Mesenchymal stem cell (in vitro differentiated cells and primary cell): ENCODE data around the gene ZBTB39.
"Not testable (repeated sequence)": the region's sequence is repeated elsewhere in the genome, so short reads cannot be mapped to it uniquely, and the experiment has no call there.

Source experiments
- DNase-seq: peaks from one replicate; pipeline ENCODE4 v3.0.0-alpha.2; 2013
- H2AFZ ChIP-seq: one replicate; pipeline ENCODE4 v1.6.1; 2013; ENCODE audit warnings: low read depth, mild to moderate bottlenecking, control low read depth, inconsistent platforms, low read length, moderate library complexity
- H2AK5ac ChIP-seq: 2 replicates; pipeline ENCODE4 v1.6.1; 2013; ENCODE audit warnings: low read length, moderate library complexity, mild to moderate bottlenecking, inconsistent platforms; ENCODE audit not compliant: severe bottlenecking
- H2BK120ac ChIP-seq: one replicate; pipeline ENCODE4 v1.6.1; 2013; ENCODE audit warnings: low read depth, mild to moderate bottlenecking, inconsistent platforms, low read length, moderate library complexity
- H2BK12ac ChIP-seq, 2 experiments: one replicate each; pipeline ENCODE4 v1.6.1; 2013; ENCODE audit warnings: inconsistent platforms in 2 of 2, low read length in 2 of 2, mild to moderate bottlenecking in 2 of 2, moderate library complexity in 2 of 2, control low read depth in 1 of 2
- H2BK15ac ChIP-seq: one replicate; pipeline ENCODE4 v1.6.1; 2013; ENCODE audit warnings: mild to moderate bottlenecking, low read depth, inconsistent platforms; ENCODE audit not compliant: poor library complexity, severe bottlenecking
- H2BK5ac ChIP-seq: 2 replicates; pipeline ENCODE4 v1.6.1; 2013; ENCODE audit warnings: low read depth, mild to moderate bottlenecking, low read length, control low read depth, inconsistent platforms; ENCODE audit not compliant: poor library complexity, severe bottlenecking
- H3K14ac ChIP-seq, 2 experiments: one replicate each; pipeline ENCODE4 v1.6.1; 2013; ENCODE audit warnings: inconsistent platforms in 2 of 2, low read length in 2 of 2, control low read depth in 1 of 2, mild to moderate bottlenecking in 1 of 2, moderate library complexity in 1 of 2
- H3K18ac ChIP-seq, 2 experiments: one replicate each; pipeline ENCODE4 v1.6.1; 2013; ENCODE audit warnings: inconsistent platforms in 2 of 2, low read length in 2 of 2, control low read depth in 1 of 2, low read depth in 1 of 2, mild to moderate bottlenecking in 1 of 2
- H3K23ac ChIP-seq, 2 experiments: one replicate each; pipeline ENCODE4 v1.6.1; 2013; ENCODE audit warnings: inconsistent platforms in 2 of 2, low read length in 2 of 2, mild to moderate bottlenecking in 2 of 2, moderate library complexity in 2 of 2, control low read depth in 1 of 2
- H3K27ac ChIP-seq: 2 replicates; pipeline ENCODE4 v1.5.1; 2013; ENCODE audit warnings: mild to moderate bottlenecking, moderate library complexity, low read length, control low read depth, inconsistent platforms; ENCODE audit not compliant: poor library complexity, severe bottlenecking
- H3K27me3 ChIP-seq, 2 experiments: 2 replicates each; pipeline versions ENCODE4 v1.6.1 to v1.7.0; 2013; ENCODE audit warnings: low read length in 2 of 2, mild to moderate bottlenecking in 2 of 2, moderate library complexity in 2 of 2, control low read depth in 1 of 2, inconsistent platforms in 1 of 2; ENCODE audit not compliant: control insufficient read depth in 1 of 2, insufficient read depth in 1 of 2
- H3K36me3 ChIP-seq, 2 experiments: 2 replicates each; pipeline versions ENCODE4 v1.6.1 to v1.7.0; 2013; ENCODE audit warnings: low read length in 2 of 2, control low read depth in 1 of 2, inconsistent platforms in 1 of 2, low read depth in 1 of 2, mild to moderate bottlenecking in 1 of 2; ENCODE audit not compliant: insufficient read depth in 2 of 2, control insufficient read depth in 1 of 2
- H3K4ac ChIP-seq, 2 experiments: one replicate each; pipeline ENCODE4 v1.6.1; 2013; ENCODE audit warnings: inconsistent platforms in 2 of 2, low read length in 2 of 2, mild to moderate bottlenecking in 2 of 2, moderate library complexity in 2 of 2, control low read depth in 1 of 2, low read depth in 1 of 2
- H3K4me1 ChIP-seq: 2 replicates; pipeline ENCODE4 v1.6.1; 2013; ENCODE audit warnings: low read depth, low read length, control low read depth; ENCODE audit not compliant: control insufficient read depth, insufficient read depth
- H3K4me2 ChIP-seq: 2 replicates; pipeline ENCODE4 v1.6.1; 2013; ENCODE audit warnings: low read length, mild to moderate bottlenecking, inconsistent platforms; ENCODE audit not compliant: poor library complexity, severe bottlenecking
- H3K4me3 ChIP-seq, 2 experiments: 2 replicates each; pipeline versions ENCODE4 v1.5.1 to v1.7.0; 2013; ENCODE audit warnings: low read length in 2 of 2, mild to moderate bottlenecking in 2 of 2, control low read depth in 1 of 2, low read depth in 1 of 2; ENCODE audit not compliant: insufficient read depth in 1 of 2
- H3K79me1 ChIP-seq: replicated peaks from 2 replicates; pipeline ENCODE4 v1.6.1; 2013; ENCODE audit warnings: mild to moderate bottlenecking, control low read depth, low read length, inconsistent platforms; ENCODE audit not compliant: poor library complexity, severe bottlenecking
- H3K9ac ChIP-seq: 2 replicates; pipeline ENCODE4 v1.7.0; 2013; ENCODE audit warnings: mild to moderate bottlenecking, low read length, moderate library complexity
- H3K9me3 ChIP-seq: 2 replicates; pipeline ENCODE4 v1.7.0; 2013; ENCODE audit warnings: mild to moderate bottlenecking, low read length; ENCODE audit not compliant: control insufficient read depth
- H4K8ac ChIP-seq: one replicate; pipeline ENCODE4 v1.6.1; 2013; ENCODE audit warnings: inconsistent platforms, mild to moderate bottlenecking, low read length, moderate library complexity
- H4K91ac ChIP-seq: one replicate; pipeline ENCODE4 v1.6.1; 2013; ENCODE audit warnings: mild to moderate bottlenecking, low read length, inconsistent platforms
- whole genome bisulfite sequencing: methylation state at CpG from one replicate; pipeline ENCODE4 v1.1.7; 2013; ENCODE audit warnings: mixed read lengths; 5-methylcytosine and 5-hydroxymethylcytosine counted together

The ZBTB39 gene

GRCh38 chr12:57025196-57025595, 18.9 kb upstream of the ZBTB39 start:
- DNase-seq, result no peak

GRCh38 chr12:57022324-57022723, 16.0 kb upstream of the ZBTB39 start:
- not testable (repeated sequence) for H4K8ac ChIP-seq, H3K18ac ChIP-seq, H3K23ac ChIP-seq, H3K4me3 ChIP-seq, H3K9me3 ChIP-seq, H3K79me1 ChIP-seq, H3K9ac ChIP-seq, H3K36me3 ChIP-seq, H3K4me1 ChIP-seq, H2AFZ ChIP-seq, H2BK15ac ChIP-seq, H2AK5ac ChIP-seq, H4K91ac ChIP-seq, H2BK120ac ChIP-seq, H3K4me2 ChIP-seq, H2BK12ac ChIP-seq, H2BK5ac ChIP-seq, H3K14ac ChIP-seq, H3K27ac ChIP-seq, H3K4ac ChIP-seq
- WGBS, result 84% methylated on average over 5 of the region's 5 CpGs
- DNase-seq, result peak; percentile 64
- peaks cover 27 to 33% of the 10 kb centered on the region in 2 experiments for H3K27me3 ChIP-seq

More at GRCh38 chr12:57025196-57025595, 18.9 kb upstream of the ZBTB39 start:
- Histone ChIP-seq H3K79me1 (no peaks in the 10 kb centered on the region), H3K4ac (no peak overlapping the region), H3K36me3 (no peaks in the 10 kb centered on the region), H3K9ac (no peak overlapping the region), H2BK5ac (no peak overlapping the region), H4K91ac (no peak overlapping the region), H3K4me2 (no peak overlapping the region), H2AFZ (no peak overlapping the region), H3K14ac (no peak overlapping the region), H4K8ac (no peak overlapping the region), H2AK5ac (no peak overlapping the region), H3K9me3 (no peaks in the 10 kb centered on the region), H3K27me3 (peaks cover 56% of the 10 kb centered on the region in 2 experiments), H2BK120ac (no peak overlapping the region), H3K18ac (no peak overlapping the region), H3K27ac (no peak overlapping the region), H2BK15ac (no peak overlapping the region), H3K23ac (no peak overlapping the region), H2BK12ac (no peak overlapping the region), H3K4me1 (peaks cover 2% of the 10 kb centered on the region), H3K4me3 (no peak overlapping the region)
- WGBS, result 88% methylated on average over 2 of the region's 2 CpGs

- Histone ChIP-seq H2BK120ac (no peak overlapping the region), H3K14ac (no peak overlapping the region), H2BK5ac (no peak overlapping the region), H3K4ac (no peak overlapping the region), H2BK15ac (no peak overlapping the region), H4K8ac (no peak overlapping the region), H3K4me3 (no peak overlapping the region), H3K27ac (no peak overlapping the region), H3K9me3 (no peaks in the 10 kb centered on the region), H3K79me1 (no peaks in the 10 kb centered on the region), H2BK12ac (no peak overlapping the region), H3K9ac (no peak overlapping the region), H2AFZ (no peak overlapping the region), H3K4me1 (no peaks in the 10 kb centered on the region), H4K91ac (no peak overlapping the region), H3K4me2 (no peak overlapping the region), H3K27me3 (peaks cover 23 to 28% of the 10 kb centered on the region in 2 experiments), H3K36me3 (no peaks in the 10 kb centered on the region), H3K23ac (no peak overlapping the region), H2AK5ac (no peak overlapping the region), H3K18ac (no peak overlapping the region)
- no peak for DNase-seq
- 89% methylated on average over 7 of the region's 9 CpGs for WGBS
Observed at GRCh38 chr12:57019983-57020719, 13.8 kb upstream of the ZBTB39 start.

- Histone ChIP-seq H3K23ac (no peak overlapping the region), H3K14ac (no peak overlapping the region), H3K27ac (no peak overlapping the region), H3K9ac (no peak overlapping the region), H3K36me3 (no peaks in the 10 kb centered on the region), H2BK12ac (no peak overlapping the region), H3K4ac (no peak overlapping the region), H2BK120ac (no peak overlapping the region), H2AK5ac (no peak overlapping the region), H2BK5ac (no peak overlapping the region), H3K4me2 (no peak overlapping the region), H3K4me3 (no peak overlapping the region), H3K79me1 (no peaks in the 10 kb centered on the region), H4K8ac (no peak overlapping the region), H2BK15ac (no peak overlapping the region), H3K9me3 (no peaks in the 10 kb centered on the region), H4K91ac (no peak overlapping the region), H3K4me1 (no peaks in the 10 kb centered on the region), H2AFZ (no peak overlapping the region), H3K27me3 (peaks cover 29 to 34% of the 10 kb centered on the region in 2 experiments), H3K18ac (no peak overlapping the region)
- 100% methylated on average over 1 of the region's 1 CpG for WGBS
- no peak for DNase-seq
Observed at GRCh38 chr12:57018906-57019305, 12.6 kb upstream of the ZBTB39 start.
